GM21528 (cell line): ENCODE results near the gene GPR151.

Experiments used
- ATAC-seq: cut with Tn5 transposase; IDR thresholded peaks from one replicate; pipeline ENCODE4 v1.9.1; 2021; ENCODE audit warnings: mild to moderate bottlenecking, moderate library complexity; ENCODE audit not compliant: unreplicated experiment, low FRiP score

Gene GPR151

GRCh38 chr5:146521403-146522106 is 5.6 kb upstream of the GPR151 start:
- ATAC-seq = no peak

GRCh38 chr5:146520731-146521130 is 4.7 kb upstream of the GPR151 start:
- ATAC-seq = no peak

- no peak for ATAC-seq
Measured at GRCh38 chr5:146519554-146519953, 3.6 kb upstream of the GPR151 start.

- ATAC-seq = no peak
Measured at GRCh38 chr5:146515473-146516150, 378 bp downstream of the GPR151 start.

- no peak for ATAC-seq
Measured at GRCh38 chr5:146514575-146514974, 1.4 kb downstream of the GPR151 start.

GRCh38 chr5:146513462-146513861 is 2.5 kb downstream of the GPR151 start:
- no peak for ATAC-seq

GRCh38 chr5:146510559-146511125 is 5.3 kb downstream of the GPR151 start:
- ATAC-seq = no peak

GRCh38 chr5:146507428-146507827 is 8.6 kb downstream of the GPR151 start:
- no peak for ATAC-seq

- ATAC-seq = no peak
Measured at GRCh38 chr5:146499680-146500079, 16.3 kb downstream of the GPR151 start.

- ATAC-seq = no peak
Measured at GRCh38 chr5:146494656-146495055, 21.3 kb downstream of the GPR151 start.

GRCh38 chr5:146490089-146490843 is 25.7 kb downstream of the GPR151 start:
- ATAC-seq = no peak

GRCh38 chr5:146484714-146485391 is 31.1 kb downstream of the GPR151 start:
- no peak for ATAC-seq

- no peak for ATAC-seq
Measured at GRCh38 chr5:146482775-146483174, 33.2 kb downstream of the GPR151 start.

- ATAC-seq = no peak
Measured at GRCh38 chr5:146475906-146476305, 40.1 kb downstream of the GPR151 start.

GRCh38 chr5:146475190-146475780 is 40.7 kb downstream of the GPR151 start:
- ATAC-seq = no peak

GRCh38 chr5:146474065-146474464 is 41.9 kb downstream of the GPR151 start:
- no peak for ATAC-seq

- ATAC-seq = no peak
Measured at GRCh38 chr5:146467760-146468159, 48.2 kb downstream of the GPR151 start.

GRCh38 chr5:146466521-146467349 is 49.3 kb downstream of the GPR151 start:
- ATAC-seq = no peak

- no peak for ATAC-seq
Measured at GRCh38 chr5:146463446-146463845, 52.5 kb downstream of the GPR151 start.
